Transverse colon (tissue), 4 donors: ENCODE results near the gene CNTNAP2. TPM values are rescaled to one million over a fixed set of nuclear protein-coding genes. Genes with fewer than 3 reads are reported as not detected.

Experiments used
- DNase-seq: peaks from one replicate; pipeline ENCODE4 v3.0.0-alpha.2; 2019
- H3K27ac ChIP-seq, 4 donors: fragments of 200-600 bp; sonication (generic); 2 replicates each; pipeline ENCODE4 v1.5.1; 2016 to 2018; ENCODE audit warnings: inconsistent platforms in 4 of 4
- H3K27me3 ChIP-seq: fragments of 200-600 bp; sonication (generic); 2 replicates; pipeline ENCODE4 v1.5.1; 2017; ENCODE audit warnings: inconsistent platforms
- H3K36me3 ChIP-seq, 4 donors: fragments of 200-600 bp; sonication (generic); 2 replicates each; pipeline ENCODE4 v1.5.1; 2017 to 2019; ENCODE audit warnings: inconsistent platforms in 4 of 4
- H3K4me1 ChIP-seq, 4 donors: fragments of 200-600 bp; sonication (generic); 2 replicates each; pipeline ENCODE4 v1.5.1; 2017 to 2020; ENCODE audit warnings: inconsistent platforms in 4 of 4
- H3K4me3 ChIP-seq, 4 donors: fragments of 200-600 bp; sonication (generic); 1 replicate in 1 of 4; 2 replicates in 3 of 4; pipeline versions ENCODE4 v1.5.1 to v1.6.1; 2017 to 2019; ENCODE audit warnings: inconsistent platforms in 4 of 4
- H3K9me3 ChIP-seq, 2 donors: fragments of 200-600 bp; sonication (generic); 2 replicates each; pipeline ENCODE4 v1.5.1; 2017 to 2019; ENCODE audit warnings: inconsistent platforms in 2 of 2
- CTCF ChIP-seq, 5 experiments: fragments of 200-600 bp in 3 of 5; fragments of 450-650 bp in 2 of 5; sonication (generic) in 3 of 5; IDR thresholded peaks; 1 replicate in 2 of 5; 2 replicates in 3 of 5; pipeline ENCODE4 v1.5.1; 2016 to 2017; ENCODE audit warnings: antibody characterized with exemption in 5 of 5, inconsistent platforms in 3 of 5, mild to moderate bottlenecking in 2 of 5, moderate library complexity in 1 of 5
- EP300 ChIP-seq: sonication (generic); formaldehyde crosslinking; IDR thresholded peaks from one replicate; pipeline ENCODE4 v1.6.1; 2017; ENCODE audit warnings: antibody characterized with exemption, low read depth
- POLR2A ChIP-seq: fragments of 450-650 bp; IDR thresholded peaks from one replicate; pipeline ENCODE4 v1.6.1; 2016; ENCODE audit warnings: antibody characterized with exemption, mild to moderate bottlenecking, moderate library complexity
- POLR2AphosphoS5 ChIP-seq, 3 donors: sonication (generic); formaldehyde crosslinking; IDR thresholded peaks; one replicate each; pipeline ENCODE4 v1.6.1; 2016; ENCODE audit warnings: antibody characterized with exemption in 3 of 3
- WGBS, 2 donors: methylation state at CpG; one replicate each; pipeline ENCODE4 v1.1.5; 2018; ENCODE audit warnings: low coverage in 1 of 2; 5-methylcytosine and 5-hydroxymethylcytosine counted together
- in situ Hi-C, 4 donors: fragments of 200-750 bp; cut with MboI; loops; one replicate each; pipeline versions ENCODE4 v1.15.0 to v1.15.1; 2017; ENCODE audit warnings: low sequenced_read_pairs in 3 of 4, low pct_ligation_motif_present in 1 of 4, low pct_unique_long_range_greater_than_20kb in 1 of 4
- intact Hi-C: fragments of 100-400 bp; cut with DNase I; formaldehyde crosslinking; loops from one replicate; pipeline ENCODE4 v1.15.1; 2023; ENCODE audit warnings: low total_unique reads
- total RNA-seq, 4 donors: library from RNA; depleted of rRNA; stranded (reverse); fragments of >200 nt; gene quantifications; one replicate each; pipeline ENCODE4 v1.1.0, GENCODE V29; 2016

Gene CNTNAP2
- total RNA-seq, 4 donors from 2014 or later: 0.60 to 2.9 (median 2.4) TPM

- H3K9me3 ChIP-seq: no peaks in the 10 kb centered on the region
- H3K36me3 ChIP-seq: no peaks in the 10 kb centered on the region
- in situ Hi-C loops: no loop called here
- H3K27me3 ChIP-seq: no peaks in the 10 kb centered on the region
- TF ChIP-seq CTCF (IDR thresholded peaks at IDR 0.05): no peak
- TF ChIP-seq POLR2A: no peak
- TF ChIP-seq POLR2AphosphoS5 (IDR thresholded peaks at IDR 0.05): no peak
- TF ChIP-seq EP300: no peak
- H3K4me3 ChIP-seq: no peak overlapping the region
- H3K4me1 ChIP-seq: no peaks in the 10 kb centered on the region
- intact Hi-C loops: no loop called here
- no peak for DNase-seq
- no peak overlapping the region for H3K27ac ChIP-seq
- 66 to 86% methylated on average over 2 to 3 of the region's 3 CpGs for WGBS, 2 donors
Measured at GRCh38 chr7:147742301-147742700, 1625.7 kb downstream of the CNTNAP2 start.

- Histone ChIP-seq H3K36me3 (no peaks in the 10 kb centered on the region), H3K27me3 (no peaks in the 10 kb centered on the region), H3K4me1 (no peaks in the 10 kb centered on the region), H3K27ac (no peak overlapping the region), H3K9me3 (no peaks in the 10 kb centered on the region), H3K4me3 (no peak overlapping the region)
- WGBS, 2 donors: 40 to 41% methylated on average over 1 of the region's 1 CpG
- TF ChIP-seq POLR2AphosphoS5 (IDR thresholded peaks at IDR 0.05) (no peak), CTCF (IDR thresholded peaks at IDR 0.05) (no peak), EP300 (no peak), POLR2A (no peak)
- intact Hi-C loops (no loop called here), in situ Hi-C loops (no loop called here)
- DNase-seq: no peak
Measured at GRCh38 chr7:147756300-147756699, 1639.7 kb downstream of the CNTNAP2 start.

GRCh38 chr7:147759327-147759943, 1642.8 kb downstream of the CNTNAP2 start:
- WGBS, 2 donors: 66 to 76% methylated on average over 6 of the region's 6 CpGs
- in situ Hi-C loops: no loop called here
- H3K4me3 ChIP-seq: no peak overlapping the region
- no peaks in the 10 kb centered on the region for H3K9me3 ChIP-seq
- intact Hi-C loops: no loop called here
- H3K27ac ChIP-seq: no peak overlapping the region
- no peaks in the 10 kb centered on the region for H3K36me3 ChIP-seq
- TF ChIP-seq CTCF (IDR thresholded peaks at IDR 0.05) (no peak), POLR2AphosphoS5 (IDR thresholded peaks at IDR 0.05) (no peak), POLR2A (no peak), EP300 (no peak)
- no peaks in the 10 kb centered on the region for H3K27me3 ChIP-seq
- no peaks in the 10 kb centered on the region for H3K4me1 ChIP-seq
- no peak for DNase-seq

GRCh38 chr7:147765301-147765700, 1648.7 kb downstream of the CNTNAP2 start:
- H3K9me3 ChIP-seq: no peaks in the 10 kb centered on the region
- DNase-seq: no peak
- no peaks in the 10 kb centered on the region for H3K36me3 ChIP-seq
- in situ Hi-C loops (no loop called here), intact Hi-C loops (no loop called here)
- no peaks in the 10 kb centered on the region for H3K27me3 ChIP-seq
- 80 to 96% methylated on average over 4 of the region's 4 CpGs for WGBS, 2 donors
- H3K4me1 ChIP-seq: no peaks in the 10 kb centered on the region
- H3K4me3 ChIP-seq: no peak overlapping the region
- H3K27ac ChIP-seq: no peak overlapping the region
- TF ChIP-seq EP300 (no peak), CTCF (IDR thresholded peaks at IDR 0.05) (no peak), POLR2A (no peak), POLR2AphosphoS5 (IDR thresholded peaks at IDR 0.05) (no peak)
